OCI-LY3 (cell line): ENCODE results near the gene HPCAL1.

ENCODE experiments used
- H2AFZ ChIP-seq: fragments of 200-600, 300-600 bp; shearing (Covaris generic); 2 replicates; pipeline ENCODE4 v1.6.0; 2014; ENCODE audit warnings: antibody characterized with exemption, low read depth, low read length
- H3K27ac ChIP-seq: fragments of 200-600, 300-600 bp; sonication (generic); 2 replicates; pipeline ENCODE4 v1.5.1; 2014; ENCODE audit warnings: mild to moderate bottlenecking, low read length, moderate library complexity, mixed read lengths
- H3K27me3 ChIP-seq: fragments of 200-600, 300-600 bp; sonication (generic); 2 replicates; pipeline ENCODE4 v1.6.1; 2014; ENCODE audit warnings: low read depth, low read length, mixed read lengths
- H3K36me3 ChIP-seq: fragments of 200-600, 300-600 bp; sonication (generic); replicated peaks from 2 replicates; pipeline ENCODE3; 2014; ENCODE audit warnings: low read depth, low read length, mixed read lengths
- H3K4me1 ChIP-seq: fragments of 300-600, 200-600 bp; sonication (generic); 2 replicates; pipeline ENCODE4 v1.6.1; 2014; ENCODE audit warnings: low read length, mixed read lengths
- H3K4me2 ChIP-seq: fragments of 200-600, 300-600 bp; sonication (generic); 2 replicates; pipeline ENCODE4 v1.6.1; 2014; ENCODE audit warnings: low read length, mixed read lengths
- H3K4me3 ChIP-seq: fragments of 300-600, 200-600 bp; sonication (generic); 2 replicates; pipeline ENCODE4 v1.5.1; 2014; ENCODE audit warnings: antibody characterized with exemption, mild to moderate bottlenecking, low read length, moderate library complexity
- H3K79me2 ChIP-seq: fragments of 300-600, 200-600 bp; shearing (Covaris generic); 2 replicates; pipeline ENCODE4 v1.6.1; 2014; ENCODE audit warnings: mild to moderate bottlenecking, low read length, mixed read lengths
- H3K9ac ChIP-seq: fragments of 300-600, 200-600 bp; shearing (Covaris generic); 2 replicates; pipeline ENCODE4 v1.6.0; 2014; ENCODE audit warnings: mild to moderate bottlenecking, low read length, moderate library complexity
- H3K9me3 ChIP-seq: fragments of 200-600, 300-600 bp; shearing (Covaris generic); 2 replicates; pipeline ENCODE4 v1.6.1; 2014; ENCODE audit warnings: low read length, mixed read lengths; ENCODE audit not compliant: insufficient read depth
- H4K20me1 ChIP-seq: fragments of 200-600, 300-600 bp; sonication (generic); 2 replicates; pipeline ENCODE4 v1.6.1; 2016; ENCODE audit warnings: low read length, mixed read lengths; ENCODE audit not compliant: insufficient read depth
- EZH2phosphoT487 ChIP-seq: fragments of 200-600 bp; shearing (Covaris generic); IDR thresholded peaks from 2 replicates; pipeline ENCODE4 v1.6.1; 2018; ENCODE audit warnings: antibody characterized with exemption, mixed run types, low read depth
- TF ChIP-seq, protein P1 (sequence below): fragments of 200-600, 300-600 bp; sonication (generic); IDR thresholded peaks from 2 replicates; pipeline ENCODE4 v1.5.1; 2014; ENCODE audit warnings: antibody characterized with exemption, low read length, low read depth

Gene HPCAL1

GRCh38 chr2:10399358-10399757 lies 96.7 kb downstream of the HPCAL1 start:
- TF ChIP-seq, protein P1, sequence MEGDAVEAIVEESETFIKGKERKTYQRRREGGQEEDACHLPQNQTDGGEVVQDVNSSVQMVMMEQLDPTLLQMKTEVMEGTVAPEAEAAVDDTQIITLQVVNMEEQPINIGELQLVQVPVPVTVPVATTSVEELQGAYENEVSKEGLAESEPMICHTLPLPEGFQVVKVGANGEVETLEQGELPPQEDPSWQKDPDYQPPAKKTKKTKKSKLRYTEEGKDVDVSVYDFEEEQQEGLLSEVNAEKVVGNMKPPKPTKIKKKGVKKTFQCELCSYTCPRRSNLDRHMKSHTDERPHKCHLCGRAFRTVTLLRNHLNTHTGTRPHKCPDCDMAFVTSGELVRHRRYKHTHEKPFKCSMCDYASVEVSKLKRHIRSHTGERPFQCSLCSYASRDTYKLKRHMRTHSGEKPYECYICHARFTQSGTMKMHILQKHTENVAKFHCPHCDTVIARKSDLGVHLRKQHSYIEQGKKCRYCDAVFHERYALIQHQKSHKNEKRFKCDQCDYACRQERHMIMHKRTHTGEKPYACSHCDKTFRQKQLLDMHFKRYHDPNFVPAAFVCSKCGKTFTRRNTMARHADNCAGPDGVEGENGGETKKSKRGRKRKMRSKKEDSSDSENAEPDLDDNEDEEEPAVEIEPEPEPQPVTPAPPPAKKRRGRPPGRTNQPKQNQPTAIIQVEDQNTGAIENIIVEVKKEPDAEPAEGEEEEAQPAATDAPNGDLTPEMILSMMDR, result no peak
- TF ChIP-seq EZH2phosphoT487, result no peak
- Histone ChIP-seq H3K79me2 (no peaks in the 10 kb centered on the region), H3K9me3 (no peaks in the 10 kb centered on the region), H4K20me1 (no peaks in the 10 kb centered on the region; the same call in 1 of the 2 replicates), H3K27ac (no peak overlapping the region), H3K36me3 (no peaks in the 10 kb centered on the region), H2AFZ (no peak overlapping the region), H3K4me1 (peaks cover 9% of the 10 kb centered on the region), H3K27me3 (no peaks in the 10 kb centered on the region), H3K4me2 (no peak overlapping the region), H3K4me3 (no peak overlapping the region), H3K9ac (no peak overlapping the region)

- Histone ChIP-seq H2AFZ (no peak overlapping the region), H3K4me3 (no peak overlapping the region), H3K27me3 (no peaks in the 10 kb centered on the region), H3K79me2 (no peaks in the 10 kb centered on the region), H3K9ac (no peak overlapping the region), H3K4me2 (no peak overlapping the region), H3K36me3 (no peaks in the 10 kb centered on the region), H3K9me3 (no peaks in the 10 kb centered on the region), H3K27ac (no peak overlapping the region), H4K20me1 (no peaks in the 10 kb centered on the region; the same call in 1 of the 2 replicates), H3K4me1 (peaks cover 9% of the 10 kb centered on the region)
- no peak for TF ChIP-seq EZH2phosphoT487
- TF ChIP-seq, protein P1, result no peak
Observed at GRCh38 chr2:10400002-10400401, 97.3 kb downstream of the HPCAL1 start.

- TF ChIP-seq, protein P1, result no peak
- no peak for TF ChIP-seq EZH2phosphoT487
- H3K79me2 ChIP-seq, result no peaks in the 10 kb centered on the region
- H3K9ac ChIP-seq, result no peak overlapping the region
Observed at GRCh38 chr2:10400568-10400977, 97.9 kb downstream of the HPCAL1 start.

DNA sequence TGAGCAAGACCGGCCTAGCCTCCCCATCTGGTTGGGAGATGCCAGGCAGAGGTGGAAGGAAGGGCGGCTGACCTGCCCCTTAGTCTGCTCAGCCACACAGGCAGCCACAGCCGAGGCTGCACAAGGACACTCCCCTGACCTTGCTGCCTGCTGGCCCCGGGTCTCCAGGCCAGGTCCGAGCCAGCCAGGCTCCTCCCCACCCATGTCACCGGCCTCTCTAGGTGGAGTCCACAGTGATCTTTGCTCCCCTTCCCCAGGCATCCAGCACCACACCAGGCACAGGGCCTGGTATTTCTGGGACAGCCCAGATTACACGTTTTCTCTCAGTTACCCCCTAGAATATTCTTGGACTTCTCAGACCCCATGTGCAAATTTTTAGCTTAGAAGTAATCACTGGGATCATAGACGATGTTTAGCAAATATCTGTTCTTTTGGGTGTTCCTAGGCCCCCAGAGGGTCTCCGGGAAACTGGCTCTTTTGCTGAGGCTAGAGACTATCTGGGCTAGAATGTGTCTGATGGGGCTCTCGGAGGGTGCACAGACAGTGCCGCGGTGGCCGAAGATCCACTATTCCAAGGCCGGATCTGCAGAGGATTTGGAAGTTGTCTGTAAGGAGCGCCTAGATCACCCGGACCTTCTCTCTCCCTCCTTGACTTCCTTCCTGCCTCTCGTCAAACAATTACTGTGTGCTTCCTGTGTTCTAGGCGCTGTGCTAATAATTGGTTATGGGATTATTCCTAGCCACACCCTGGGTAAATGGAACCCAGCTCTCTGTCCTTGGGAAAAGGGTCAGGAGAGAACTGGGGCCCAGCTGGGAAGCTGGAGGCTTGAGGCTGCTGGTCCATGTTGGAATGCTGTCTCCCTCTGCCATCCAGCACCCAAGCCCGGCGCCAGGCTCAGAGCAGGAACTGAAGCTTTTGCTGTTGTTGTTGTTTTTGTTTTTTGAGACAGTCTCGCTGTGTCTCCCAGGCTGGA lies 98.6 kb downstream of the HPCAL1 start:
- Histone ChIP-seq H3K4me2 (no peak overlapping the region), H3K4me3 (no peak overlapping the region), H3K9ac (no peak overlapping the region), H3K4me1 (peaks cover 4% of the 10 kb centered on the region; the same call in 1 of the 2 replicates), H3K27ac (no peak overlapping the region), H3K9me3 (no peaks in the 10 kb centered on the region), H3K79me2 (no peaks in the 10 kb centered on the region), H3K27me3 (no peaks in the 10 kb centered on the region), H2AFZ (no peak overlapping the region), H3K36me3 (no peaks in the 10 kb centered on the region), H4K20me1 (no peaks in the 10 kb centered on the region; the same call in 1 of the 2 replicates)
- TF ChIP-seq EZH2phosphoT487, result no peak
- TF ChIP-seq, protein P1, result no peak

More at GRCh38 chr2:10400568-10400977, 97.9 kb downstream of the HPCAL1 start:
- H3K27ac ChIP-seq, result no peak overlapping the region
- no peaks in the 10 kb centered on the region; the same call in 1 of the 2 replicates for H4K20me1 ChIP-seq
- no peak overlapping the region for H3K4me2 ChIP-seq
- H3K4me3 ChIP-seq, result no peak overlapping the region
- H3K9me3 ChIP-seq, result no peaks in the 10 kb centered on the region
- no peaks in the 10 kb centered on the region for H3K36me3 ChIP-seq
- no peaks in the 10 kb centered on the region for H3K27me3 ChIP-seq
- H2AFZ ChIP-seq, result no peak overlapping the region
- H3K4me1 ChIP-seq, result peaks cover 9% of the 10 kb centered on the region
